B cell (primary cell): Measurements from ENCODE around the gene PHACTR1. TPM values are rescaled to one million over a fixed set of nuclear protein-coding genes. Genes with fewer than 3 reads are reported as not detected.

ENCODE experiments used
- ATAC-seq: fragments of 200-7000 bp; cut with Tn5 transposase; one replicate; pipeline ENCODE4 v1.10.0; 2021; ENCODE audit warnings: low read depth, mild to moderate bottlenecking, moderate number of reproducible peaks, moderate library complexity
- CTCF ChIA-PET: fragments of 350-600 bp; sonication (Branson Sonifier 250); formaldehyde crosslinking; loops from one replicate; lab custom pipeline; 2021; ENCODE audit warnings: antibody characterized with exemption, inconsistent platforms; lab: Charles Lee
- POLR2A ChIA-PET: fragments of 350-600 bp; sonication (Branson Sonifier 250); formaldehyde crosslinking; loops from one replicate; lab custom pipeline; 2021; ENCODE audit warnings: antibody characterized with exemption; lab: Charles Lee
- DNase-seq: peaks from one replicate; pipeline ENCODE4 v3.0.0; 2013
- H2AFZ ChIP-seq: 2 replicates; pipeline ENCODE4 v1.6.1; 2012; ENCODE audit warnings: mild to moderate bottlenecking, low read depth, low read length; ENCODE audit not compliant: insufficient read depth, poor library complexity, severe bottlenecking
- H3K27ac ChIP-seq, 2 donors: 1 replicate in 1 of 2; 2 replicates in 1 of 2; pipeline ENCODE4 v1.5.1; 2012 to 2013; ENCODE audit warnings: low read length in 2 of 2, mild to moderate bottlenecking in 2 of 2, moderate library complexity in 1 of 2
- H3K27me3 ChIP-seq, 4 experiments: fragments of 200-600 bp in 1 of 4; sonication (generic) in 1 of 4; replicated peaks in 1 of 4; 1 replicate in 2 of 4; 2 replicates in 2 of 4; pipeline versions ENCODE4 v1.6.1 to v1.7.0; 2013 to 2016; ENCODE audit warnings: low read length in 3 of 4, mild to moderate bottlenecking in 2 of 4, mixed read lengths in 1 of 4, moderate library complexity in 1 of 4; ENCODE audit not compliant: insufficient read depth in 4 of 4, control insufficient read depth in 3 of 4; ENCODE audit errors: control extremely low read depth in 1 of 4
- H3K36me3 ChIP-seq, 2 experiments: replicated peaks in 1 of 2; 1 replicate in 1 of 2; 2 replicates in 1 of 2; pipeline versions ENCODE4 v1.6.1 to v1.7.1; 2013; ENCODE audit warnings: low read length in 1 of 2; ENCODE audit not compliant: insufficient read depth in 2 of 2, control insufficient read depth in 1 of 2; ENCODE audit errors: control extremely low read depth in 1 of 2, extremely low read depth in 1 of 2
- H3K4me1 ChIP-seq, 2 donors: fragments of 200-600 bp in 1 of 2; sonication (generic) in 1 of 2; 1 replicate in 1 of 2; 2 replicates in 1 of 2; pipeline versions ENCODE4 v1.5.1 to v1.6.1; 2013 to 2017; ENCODE audit warnings: low read length in 2 of 2; ENCODE audit not compliant: control insufficient read depth in 2 of 2, insufficient read depth in 2 of 2
- H3K4me2 ChIP-seq: replicated peaks from 2 replicates; pipeline ENCODE3; 2012; ENCODE audit warnings: mild to moderate bottlenecking, low read depth, low read length; ENCODE audit not compliant: poor library complexity, severe bottlenecking
- H3K4me3 ChIP-seq, 5 experiments: fragments of 200-600 bp in 1 of 5; sonication (generic) in 1 of 5; 1 replicate in 3 of 5; 2 replicates in 2 of 5; pipeline versions ENCODE4 v1.5.1 to v1.7.0; 2011 to 2016; ENCODE audit warnings: low read length in 4 of 5, mild to moderate bottlenecking in 4 of 5, low read depth in 2 of 5, control low read depth in 1 of 5, moderate library complexity in 1 of 5; ENCODE audit not compliant: insufficient read depth in 1 of 5; ENCODE audit errors: control extremely low read depth in 1 of 5, extremely low read depth in 1 of 5
- H3K79me2 ChIP-seq: fragments of 200-600 bp; sonication (generic); one replicate; pipeline ENCODE4 v1.6.0; 2016; ENCODE audit warnings: low read length; ENCODE audit not compliant: control insufficient read depth, insufficient read depth
- H3K9ac ChIP-seq: fragments of 200-600 bp; sonication (generic); 2 replicates; pipeline ENCODE4 v1.6.1; 2017; ENCODE audit warnings: mild to moderate bottlenecking, low read length, moderate library complexity
- H3K9me3 ChIP-seq, 3 donors: one replicate each; pipeline versions ENCODE4 v1.6.1 to v1.7.1; 2013; ENCODE audit warnings: low read length in 2 of 3; ENCODE audit not compliant: control insufficient read depth in 2 of 3, insufficient read depth in 1 of 3; ENCODE audit errors: control extremely low read depth in 1 of 3
- H4K20me1 ChIP-seq: 2 replicates; pipeline ENCODE4 v1.6.0; 2012; ENCODE audit warnings: mild to moderate bottlenecking, low read length; ENCODE audit not compliant: insufficient read depth, control insufficient read depth, poor library complexity, severe bottlenecking
- H3K27ac Mint-ChIP-seq: one replicate; pipeline ENCODE4 v1.8.0; 2021; ENCODE audit warnings: mixed read lengths
- H3K27me3 Mint-ChIP-seq: one replicate; pipeline ENCODE4 v1.8.0; 2021; ENCODE audit warnings: mixed read lengths
- H3K4me1 Mint-ChIP-seq: one replicate; pipeline ENCODE4 v1.8.0; 2021; ENCODE audit warnings: mixed read lengths
- H3K4me3 Mint-ChIP-seq: one replicate; pipeline ENCODE4 v1.8.0; 2021; ENCODE audit warnings: mixed read lengths
- H3K9me3 Mint-ChIP-seq: one replicate; pipeline ENCODE4 v1.8.0; 2022; ENCODE audit warnings: mixed read lengths; ENCODE audit not compliant: insufficient read depth
- CTCF ChIP-seq: fragments of 200-600 bp; IDR thresholded peaks from one replicate; pipeline ENCODE4 v1.8.0; 2022; ENCODE audit warnings: antibody characterized with exemption, mild to moderate bottlenecking
- EZH2 ChIP-seq: IDR thresholded peaks from 2 replicates; pipeline ENCODE4 v1.6.1; 2012; ENCODE audit warnings: borderline replicate concordance, low read depth, mild to moderate bottlenecking, moderate library complexity, low read length; ENCODE audit not compliant: insufficient read depth, poor library complexity, severe bottlenecking
- WGBS: methylation state at CpG from one replicate; pipeline ENCODE4 v1.1.5; 2013; ENCODE audit warnings: missing lambda C conversion rate; ENCODE audit not compliant: insufficient coverage; 5-methylcytosine and 5-hydroxymethylcytosine counted together
- intact Hi-C: fragments of 100-400 bp; cut with micrococcal nuclease; formaldehyde crosslinking; loops from one replicate; pipeline ENCODE4 v1.10.0; 2022
- polyA plus RNA-seq: library from polyadenylated mRNA; depleted of rRNA; stranded (reverse); fragments of >200 nt; gene quantifications from 2 replicates; pipeline ENCODE4 v1.2.3, GENCODE V29; 2012
- total RNA-seq, 2 donors: library from RNA; stranded (reverse); fragments of 120-200 nt in 1 of 2; gene quantifications; 1 replicate in 1 of 2; 2 replicates in 1 of 2; pipeline versions ENCODE4 v1.2.3 to v1.2.4, GENCODE V29; 2013 to 2022

Gene PHACTR1
- total and polyA plus RNA-seq, 2 donors (not counting 1 experiment from before 2014, with no cell fraction given) = 30.2 to 129 TPM

- Histone ChIP-seq H2AFZ (no peak overlapping the region), H3K4me2 (no peak overlapping the region), H3K9ac (no peak overlapping the region), H3K36me3 (no peaks in the 10 kb centered on the region), H3K27me3 (no peaks in the 10 kb centered on the region), H3K9me3 (no peaks in the 10 kb centered on the region), H3K79me2 (no peaks in the 10 kb centered on the region), H4K20me1 (no peaks in the 10 kb centered on the region), H3K4me1 (peaks cover 4 to 5% of the 10 kb centered on the region in 2 donors), H3K4me3 (no peak overlapping the region), H3K27ac (no peak overlapping the region)
- DNase-seq (no peak), ATAC-seq (no peak)
- peaks cover 6% of the 10 kb centered on the region for H3K4me1 Mint-ChIP-seq
- H3K27ac Mint-ChIP-seq = no peak overlapping the region
- ChIA-PET POLR2A (no interaction called here), CTCF (no interaction called here)
- H3K4me3 Mint-ChIP-seq = no peak overlapping the region
- intact Hi-C loops = no loop called here
- H3K9me3 Mint-ChIP-seq = no peaks in the 10 kb centered on the region
- 20% methylated on average over 1 of the region's 4 CpGs for WGBS
- peaks cover 3% of the 10 kb centered on the region for H3K27me3 Mint-ChIP-seq
- TF ChIP-seq CTCF (no peak), EZH2 (no peak)
Measured at GRCh38 chr6:12947151-12947871, 230.7 kb downstream of the PHACTR1 start.

GRCh38 chr6:12947967-12948366 is 231.4 kb downstream of the PHACTR1 start:
- intact Hi-C loops = no loop called here
- Histone ChIP-seq H3K79me2 (no peaks in the 10 kb centered on the region), H3K4me3 (no peak overlapping the region), H3K4me2 (no peak overlapping the region), H3K27me3 (no peaks in the 10 kb centered on the region), H3K9me3 (no peaks in the 10 kb centered on the region), H3K4me1 (peaks cover 4 to 5% of the 10 kb centered on the region in 2 donors), H3K27ac (no peak overlapping the region), H3K36me3 (no peaks in the 10 kb centered on the region), H2AFZ (no peak overlapping the region), H4K20me1 (no peaks in the 10 kb centered on the region), H3K9ac (no peak overlapping the region)
- TF ChIP-seq EZH2 (no peak), CTCF (no peak)
- peaks cover 6% of the 10 kb centered on the region for H3K4me1 Mint-ChIP-seq
- no peaks in the 10 kb centered on the region for H3K9me3 Mint-ChIP-seq
- no peak overlapping the region for H3K4me3 Mint-ChIP-seq
- POLR2A ChIA-PET = no interaction called here
- peaks cover 4% of the 10 kb centered on the region for H3K27me3 Mint-ChIP-seq
- CTCF ChIA-PET = no interaction called here
- ATAC-seq (no peak), DNase-seq (no peak)
- no peak overlapping the region for H3K27ac Mint-ChIP-seq
- 100% methylated on average over 1 of the region's 1 CpG for WGBS
